ENCODE measurements around the gene CGRRF1. TPM values are rescaled to one million over a fixed set of nuclear protein-coding genes. Genes with fewer than 3 reads are reported as not detected.
A peak's percentile ranks its signal among the peaks of the same experiment; 100 is the strongest.

The CGRRF1 gene
- total RNA-seq, 1 experiment from 2014 or later = 11.2 TPM

- peaks cover 3% of the 10 kb centered on the region for H3K36me3 ChIP-seq (ENCODE audit: insufficient read depth, low read length, poor library complexity, severe bottlenecking)
- POLR2A ChIA-PET (ENCODE audit: low non-redundant PET) = no interaction called here
- no peak overlapping the region for H3K4me3 ChIP-seq (ENCODE audit: low read depth, low read length, poor library complexity, severe bottlenecking)
These were observed 61.1 kb downstream of the CGRRF1 start for GRCh38 chr14:54570631-54571415.

GRCh38 chr14:54572316-54572715 is 62.6 kb downstream of the CGRRF1 start:
- CTCF ChIA-PET = no interaction called here

More at GRCh38 chr14:54570631-54571415, 61.1 kb downstream of the CGRRF1 start:
- TF ChIP-seq CTCF (conservative IDR thresholded peaks at IDR 0.05; ENCODE audit: low read depth, low read length) (no peak), EZH2 (IDR thresholded peaks at IDR 0.05; ENCODE audit: borderline replicate concordance, low read depth, low read length, poor library complexity, severe bottlenecking) (no peak)
- peak; percentile 57 for DNase-seq (ENCODE audit: low spot score)
- intact Hi-C loops (cut with micrococcal nuclease; ENCODE audit: unreplicated experiment) = no loop called here
- Histone ChIP-seq H3K27me3 (replicated peaks; ENCODE audit: insufficient read depth, low read depth, low read length, poor library complexity) (no peaks in the 10 kb centered on the region), H3K9me3 (ENCODE audit: low read depth, low read length, poor library complexity, severe bottlenecking) (peaks cover 11% of the 10 kb centered on the region), H3K27ac (ENCODE audit: low read depth, low read length, poor library complexity, severe bottlenecking) (no peak overlapping the region), H3K4me1 (ENCODE audit: insufficient read depth, low read length, poor library complexity, severe bottlenecking) (peaks cover 21% of the 10 kb centered on the region)
- CTCF ChIA-PET = interaction anchor here (0.5 to 1.2 kb wide), 2 partner anchors 122 to 152 kb away, joined by 4 to 11 read pairs; no protein-coding TSS in a partner anchor
- BruUV-seq (replicated peaks) = no TSS peak

GRCh38 chr14:54574528-54574927 is 64.8 kb downstream of the CGRRF1 start:
- H3K27me3 ChIP-seq (replicated peaks; ENCODE audit: insufficient read depth, low read depth, low read length, poor library complexity) = no peaks in the 10 kb centered on the region
- ChIA-PET POLR2A (ENCODE audit: low non-redundant PET) (no interaction called here), CTCF (interaction anchor here (1.0 kb wide), 1 partner anchor 198 kb away, joined by 3 read pairs; no protein-coding TSS in a partner anchor)
- H3K4me1 ChIP-seq (ENCODE audit: insufficient read depth, low read length, poor library complexity, severe bottlenecking) = peaks cover 14% of the 10 kb centered on the region
- peaks cover 3% of the 10 kb centered on the region for H3K36me3 ChIP-seq (ENCODE audit: insufficient read depth, low read length, poor library complexity, severe bottlenecking)
- DNase-seq (ENCODE audit: low spot score) = no peak
- BruUV-seq (replicated peaks) = no TSS peak
- intact Hi-C loops (cut with micrococcal nuclease; ENCODE audit: unreplicated experiment) = no loop called here
- H3K9me3 ChIP-seq (ENCODE audit: low read depth, low read length, poor library complexity, severe bottlenecking) = peaks cover 11% of the 10 kb centered on the region
- H3K27ac ChIP-seq (ENCODE audit: low read depth, low read length, poor library complexity, severe bottlenecking) = no peak overlapping the region
- TF ChIP-seq CTCF (conservative IDR thresholded peaks at IDR 0.05; ENCODE audit: low read depth, low read length) (no peak), EZH2 (IDR thresholded peaks at IDR 0.05; ENCODE audit: borderline replicate concordance, low read depth, low read length, poor library complexity, severe bottlenecking) (no peak)
- H3K4me3 ChIP-seq (ENCODE audit: low read depth, low read length, poor library complexity, severe bottlenecking) = no peak overlapping the region

More at GRCh38 chr14:54572316-54572715, 62.6 kb downstream of the CGRRF1 start:
- Histone ChIP-seq H3K4me3 (ENCODE audit: low read depth, low read length, poor library complexity, severe bottlenecking) (no peak overlapping the region), H3K36me3 (ENCODE audit: insufficient read depth, low read length, poor library complexity, severe bottlenecking) (peaks cover 3% of the 10 kb centered on the region), H3K4me1 (ENCODE audit: insufficient read depth, low read length, poor library complexity, severe bottlenecking) (peaks cover 21% of the 10 kb centered on the region), H3K9me3 (ENCODE audit: low read depth, low read length, poor library complexity, severe bottlenecking) (peaks cover 11% of the 10 kb centered on the region), H3K27ac (ENCODE audit: low read depth, low read length, poor library complexity, severe bottlenecking) (no peak overlapping the region), H3K27me3 (replicated peaks; ENCODE audit: insufficient read depth, low read depth, low read length, poor library complexity) (no peaks in the 10 kb centered on the region)
- intact Hi-C loops (cut with micrococcal nuclease; ENCODE audit: unreplicated experiment) = no loop called here
- POLR2A ChIA-PET (ENCODE audit: low non-redundant PET) = no interaction called here
- BruUV-seq (replicated peaks) = no TSS peak
- peak; percentile 61 for TF ChIP-seq CTCF (conservative IDR thresholded peaks at IDR 0.05; ENCODE audit: low read depth, low read length)
- no peak for TF ChIP-seq EZH2 (IDR thresholded peaks at IDR 0.05; ENCODE audit: borderline replicate concordance, low read depth, low read length, poor library complexity, severe bottlenecking)
- DNase-seq (ENCODE audit: low spot score) = peak; percentile 67

All from A673 (cell line).